Caco-2 (cell line): ENCODE measurements around the gene EIF2B5. TPM values are rescaled to one million over a fixed set of nuclear protein-coding genes. Genes with fewer than 3 reads are reported as not detected.

Experiments
- BruUV-seq: library from RNA; stranded (reverse); fragments of 400-500 nt; replicated peaks from 2 replicates; lab custom pipeline; 2021; lab: Mats Ljungman, UMichigan
- CTCF ChIA-PET: fragments of 300-600 bp; sonication (Branson Sonifier 250); formaldehyde crosslinking; loops from one replicate; lab custom pipeline; 2022; ENCODE audit warnings: antibody characterized with exemption; lab: Charles Lee
- POLR2A ChIA-PET: fragments of 300-600 bp; sonication (Branson Sonifier 250); formaldehyde crosslinking; loops from one replicate; lab custom pipeline; 2022; ENCODE audit warnings: antibody characterized with exemption; lab: Charles Lee
- DNase-seq, 2 experiments: peaks; one replicate each; pipeline versions ENCODE4 v3.0.0 to v3.0.0-alpha.2; 2020 to 2022
- H3K27me3 ChIP-seq: replicated peaks from 2 replicates; pipeline ENCODE4 v1.6.0; 2011; ENCODE audit warnings: low read length; ENCODE audit not compliant: control insufficient read depth, insufficient read depth
- H3K36me3 ChIP-seq: 2 replicates; pipeline ENCODE4 v1.5.1; 2011; ENCODE audit warnings: low read length; ENCODE audit not compliant: control insufficient read depth, insufficient read depth
- H3K4me1 ChIP-seq: fragments of 250-450 bp; sonication (Bioruptor Pico); 2 replicates; pipeline ENCODE4 v1.5.1; 2020; ENCODE audit warnings: mild to moderate bottlenecking
- H3K4me3 ChIP-seq: 2 replicates; pipeline ENCODE4 v1.5.1; 2011; ENCODE audit warnings: low read depth, mild to moderate bottlenecking, control low read depth, low read length
- H3K9me3 ChIP-seq: fragments of 250-450 bp; sonication (Bioruptor Pico); 2 replicates; pipeline ENCODE4 v1.5.1; 2020; ENCODE audit warnings: mild to moderate bottlenecking, moderate library complexity
- H3K27ac Mint-ChIP-seq: one replicate; pipeline ENCODE4 v1.8.0; 2022; ENCODE audit warnings: mixed read lengths; ENCODE audit not compliant: unreplicated experiment
- H3K27me3 Mint-ChIP-seq: one replicate; pipeline ENCODE4 v1.8.0; 2022; ENCODE audit warnings: mixed read lengths; ENCODE audit not compliant: insufficient read depth, unreplicated experiment
- H3K36me3 Mint-ChIP-seq: one replicate; pipeline ENCODE4 v1.8.0; 2022; ENCODE audit warnings: mild to moderate bottlenecking, mixed read lengths; ENCODE audit not compliant: insufficient read depth, unreplicated experiment
- H3K4me1 Mint-ChIP-seq: one replicate; pipeline ENCODE4 v1.8.0; 2022; ENCODE audit warnings: low read depth, mixed read lengths; ENCODE audit not compliant: unreplicated experiment
- H3K4me3 Mint-ChIP-seq: one replicate; pipeline ENCODE4 v1.8.0; 2022; ENCODE audit warnings: mild to moderate bottlenecking, moderate library complexity, mixed read lengths; ENCODE audit not compliant: unreplicated experiment
- H3K9me3 Mint-ChIP-seq: one replicate; pipeline ENCODE4 v1.8.0; 2022; ENCODE audit warnings: mixed read lengths; ENCODE audit not compliant: unreplicated experiment
- intact Hi-C: fragments of 100-400 bp; cut with micrococcal nuclease; formaldehyde crosslinking; loops from one replicate; pipeline ENCODE4 v1.10.0; 2022; ENCODE audit not compliant: unreplicated experiment
- total RNA-seq: library from RNA; stranded (reverse); gene quantifications from 2 replicates; pipeline ENCODE4 v1.2.3, GENCODE V29; 2022
- TF ChIP-seq, protein P1 (sequence below), 2 experiments: fragments of 200-600 bp in 1 of 2; IDR thresholded peaks; 1 replicate in 1 of 2; 2 replicates in 1 of 2; pipeline versions ENCODE4 v1.5.1 to v1.8.0; 2011 to 2022; ENCODE audit warnings: antibody characterized with exemption in 1 of 2, control low read depth in 1 of 2, inconsistent platforms in 1 of 2, low read depth in 1 of 2, low read length in 1 of 2, mild to moderate bottlenecking in 1 of 2, moderate library complexity in 1 of 2; ENCODE audit not compliant: insufficient read depth in 1 of 2, severe bottlenecking in 1 of 2, unreplicated experiment in 1 of 2

EIF2B5 gene
- total RNA-seq, 1 experiment from 2014 or later: 43.8 TPM

GRCh38 chr3:184133840-184134745 lies 1.1 kb upstream of the EIF2B5 start:
- POLR2A ChIA-PET: interaction anchor here (0.6 to 1.3 kb wide), 5 partner anchors 22 to 124 kb away, joined by 3 to 10 read pairs (median 3); no protein-coding TSS in a partner anchor

GRCh38 chr3:184134746-184135148 lies 411 bp upstream of the EIF2B5 start:
- H3K4me1 Mint-ChIP-seq: peaks cover 7% of the 10 kb centered on the region
- H3K27ac Mint-ChIP-seq: peak overlapping the region; percentile 93
- H3K9me3 Mint-ChIP-seq: no peaks in the 10 kb centered on the region
- H3K36me3 Mint-ChIP-seq: peaks cover 13% of the 10 kb centered on the region
- no peak for DNase-seq
- BruUV-seq: TSS peak; percentile 75
- intact Hi-C loops: loop anchor here (1.0 to 5.0 kb wide), 4 partner anchors 22 to 237 kb away; partner anchors contain the start of gene AP2M1
- no peaks in the 10 kb centered on the region for H3K27me3 ChIP-seq
- H3K27me3 Mint-ChIP-seq: no peaks in the 10 kb centered on the region
- no peaks in the 10 kb centered on the region for H3K9me3 ChIP-seq
- TF ChIP-seq, protein P1, sequence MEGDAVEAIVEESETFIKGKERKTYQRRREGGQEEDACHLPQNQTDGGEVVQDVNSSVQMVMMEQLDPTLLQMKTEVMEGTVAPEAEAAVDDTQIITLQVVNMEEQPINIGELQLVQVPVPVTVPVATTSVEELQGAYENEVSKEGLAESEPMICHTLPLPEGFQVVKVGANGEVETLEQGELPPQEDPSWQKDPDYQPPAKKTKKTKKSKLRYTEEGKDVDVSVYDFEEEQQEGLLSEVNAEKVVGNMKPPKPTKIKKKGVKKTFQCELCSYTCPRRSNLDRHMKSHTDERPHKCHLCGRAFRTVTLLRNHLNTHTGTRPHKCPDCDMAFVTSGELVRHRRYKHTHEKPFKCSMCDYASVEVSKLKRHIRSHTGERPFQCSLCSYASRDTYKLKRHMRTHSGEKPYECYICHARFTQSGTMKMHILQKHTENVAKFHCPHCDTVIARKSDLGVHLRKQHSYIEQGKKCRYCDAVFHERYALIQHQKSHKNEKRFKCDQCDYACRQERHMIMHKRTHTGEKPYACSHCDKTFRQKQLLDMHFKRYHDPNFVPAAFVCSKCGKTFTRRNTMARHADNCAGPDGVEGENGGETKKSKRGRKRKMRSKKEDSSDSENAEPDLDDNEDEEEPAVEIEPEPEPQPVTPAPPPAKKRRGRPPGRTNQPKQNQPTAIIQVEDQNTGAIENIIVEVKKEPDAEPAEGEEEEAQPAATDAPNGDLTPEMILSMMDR (IDR thresholded peaks at IDR 0.05; ENCODE audit: insufficient read depth in 1 of 2, low read depth in 1 of 2, low read length in 1 of 2, severe bottlenecking in 1 of 2, unreplicated experiment in 1 of 2): no peak
- peak overlapping the region; percentile 98 for H3K4me3 Mint-ChIP-seq
- H3K4me3 ChIP-seq: peak overlapping the region; percentile 78
- H3K36me3 ChIP-seq: no peaks in the 10 kb centered on the region
- POLR2A ChIA-PET: interaction anchor here (0.6 to 1.3 kb wide), 4 partner anchors 22 to 117 kb away, joined by 3 to 5 read pairs (median 3); partner anchors contain the start of genes ABCC5 and ABCF3
- H3K4me1 ChIP-seq: peaks cover 9% of the 10 kb centered on the region; the same call in 1 of the 2 replicates
- CTCF ChIA-PET: interaction anchor here (0.7 to 1.3 kb wide), 6 partner anchors 10 to 240 kb away, joined by 3 to 10 read pairs (median 4); partner anchors contain the start of gene AP2M1

More at GRCh38 chr3:184133840-184134745, 1.1 kb upstream of the EIF2B5 start:
- Histone ChIP-seq H3K4me1 (peaks cover 9% of the 10 kb centered on the region; the same call in 1 of the 2 replicates), H3K27me3 (no peaks in the 10 kb centered on the region), H3K36me3 (no peaks in the 10 kb centered on the region), H3K4me3 (peak overlapping the region; percentile 78), H3K9me3 (no peaks in the 10 kb centered on the region)
- TF ChIP-seq, protein P1 (IDR thresholded peaks at IDR 0.05; ENCODE audit: insufficient read depth in 1 of 2, low read depth in 1 of 2, low read length in 1 of 2, severe bottlenecking in 1 of 2, unreplicated experiment in 1 of 2): no peak
- Mint-ChIP-seq H3K4me3 (peak overlapping the region; percentile 98), H3K4me1 (peaks cover 7% of the 10 kb centered on the region), H3K27me3 (no peaks in the 10 kb centered on the region), H3K27ac (peak overlapping the region; percentile 93), H3K36me3 (peaks cover 11% of the 10 kb centered on the region), H3K9me3 (no peaks in the 10 kb centered on the region)
- intact Hi-C loops: loop anchor here (1.0 to 5.0 kb wide), 4 partner anchors 23 to 237 kb away; partner anchors contain the start of gene AP2M1
- no TSS peak for BruUV-seq
- CTCF ChIA-PET: interaction anchor here (1.0 to 1.3 kb wide), 3 partner anchors 11 to 238 kb away, joined by 3 to 4 read pairs (median 3); no protein-coding TSS in a partner anchor
- DNase-seq: peak; percentile 88 to 92

DNA sequence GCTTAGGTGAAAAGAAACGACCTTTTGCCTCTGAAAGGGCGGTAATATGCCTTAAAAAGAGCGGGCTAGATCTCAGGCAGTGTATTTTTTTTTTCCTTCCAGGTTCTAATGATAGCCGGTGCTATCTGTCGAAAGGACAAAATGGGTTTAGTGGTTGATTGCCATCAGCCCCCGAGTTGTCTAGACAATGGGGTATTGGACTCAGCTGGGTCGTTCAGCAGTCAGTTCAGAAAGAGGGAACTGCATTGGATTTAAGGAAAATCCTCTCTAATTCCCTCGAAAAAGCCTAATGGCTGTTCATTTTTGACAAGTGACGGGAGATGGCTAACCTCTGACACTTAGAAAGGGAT lies 728 bp downstream of the EIF2B5 start:
- H3K4me3 Mint-ChIP-seq: peak overlapping the region; percentile 98
- H3K9me3 ChIP-seq: no peaks in the 10 kb centered on the region
- peaks cover 9% of the 10 kb centered on the region; the same call in 1 of the 2 replicates for H3K4me1 ChIP-seq
- DNase-seq: no peak
- peaks cover 7% of the 10 kb centered on the region for H3K4me1 Mint-ChIP-seq
- no peaks in the 10 kb centered on the region for H3K27me3 ChIP-seq
- H3K36me3 ChIP-seq: no peaks in the 10 kb centered on the region
- H3K9me3 Mint-ChIP-seq: no peaks in the 10 kb centered on the region
- intact Hi-C loops: loop anchor here (2.0 kb wide), 1 partner anchor 21 kb away; no protein-coding TSS in a partner anchor
- H3K36me3 Mint-ChIP-seq: peaks cover 22% of the 10 kb centered on the region
- CTCF ChIA-PET: interaction anchor here (1.2 kb wide), 1 partner anchor 39 kb away, joined by 10 read pairs; the partner anchor contains the start of gene AP2M1
- TF ChIP-seq, protein P1 (IDR thresholded peaks at IDR 0.05; ENCODE audit: insufficient read depth in 1 of 2, low read depth in 1 of 2, low read length in 1 of 2, severe bottlenecking in 1 of 2, unreplicated experiment in 1 of 2): no peak
- POLR2A ChIA-PET: no interaction called here
- H3K27ac Mint-ChIP-seq: peak overlapping the region; percentile 93
- H3K4me3 ChIP-seq: peak overlapping the region; percentile 78
- TSS peak; percentile 39 for BruUV-seq
- H3K27me3 Mint-ChIP-seq: no peaks in the 10 kb centered on the region
